GM12892 (cell line): ENCODE data around the gene ZNF652.

ENCODE experiments used
- DNase-seq: peaks from one replicate; pipeline ENCODE4 v3.0.0; 2011; ENCODE audit not compliant: insufficient read length
- FAIRE-seq: peaks from 2 replicates; lab custom pipeline; 2011; peaks lifted over from hg19 to GRCh38; lab: Jason Lieb, UNC
- POLR2A ChIP-seq: IDR thresholded peaks from 2 replicates; pipeline ENCODE4 v1.6.1; 2011; ENCODE audit warnings: low read depth, low read length, control low read depth
- POLR2AphosphoS5 ChIP-seq: IDR thresholded peaks from 2 replicates; pipeline ENCODE4 v1.6.1; 2011; ENCODE audit warnings: low read depth, low read length, control low read depth
- TAF1 ChIP-seq: IDR thresholded peaks from 2 replicates; pipeline ENCODE4 v1.6.1; 2011; ENCODE audit warnings: low read depth, mild to moderate bottlenecking, control low read depth, low read length, borderline replicate concordance

The ZNF652 gene

GRCh38 chr17:49364119-49364518, 2.1 kb upstream of the ZNF652 start:
- TF ChIP-seq POLR2AphosphoS5 (no peak), TAF1 (no peak), POLR2A (no peak)
- DNase-seq (no peak), FAIRE-seq (no peak)

GRCh38 chr17:49363251-49363650, 1.2 kb upstream of the ZNF652 start:
- DNase-seq, result no peak
- TF ChIP-seq POLR2A, result no peak
- TF ChIP-seq POLR2AphosphoS5, result no peak
- no peak for TF ChIP-seq TAF1
- no peak for FAIRE-seq

GRCh38 chr17:49362723-49363117, 670 bp upstream of the ZNF652 start:
- TF ChIP-seq POLR2A, result no peak
- TF ChIP-seq TAF1, result no peak
- TF ChIP-seq POLR2AphosphoS5, result no peak
- no peak for DNase-seq
- no peak for FAIRE-seq

- FAIRE-seq, result peak; percentile 81
- DNase-seq, result peak; percentile 52
- TF ChIP-seq TAF1, result no peak
- no peak for TF ChIP-seq POLR2A
- TF ChIP-seq POLR2AphosphoS5, result no peak
Observed at GRCh38 chr17:49361129-49361901, 735 bp downstream of the ZNF652 start.

- FAIRE-seq (no peak), DNase-seq (no peak)
- TF ChIP-seq TAF1, result no peak
Observed at GRCh38 chr17:49360796-49361128, 1.3 kb downstream of the ZNF652 start.

- FAIRE-seq, result no peak
- TF ChIP-seq POLR2AphosphoS5 (no peak), TAF1 (no peak), POLR2A (no peak)
- no peak for DNase-seq
Observed at GRCh38 chr17:49359990-49360795, 1.9 kb downstream of the ZNF652 start.

GRCh38 chr17:49358641-49359247, 3.3 kb downstream of the ZNF652 start:
- FAIRE-seq (peak; percentile 88), DNase-seq (no peak)
- TF ChIP-seq POLR2AphosphoS5, result no peak
- TF ChIP-seq POLR2A, result no peak
- TF ChIP-seq TAF1, result no peak

- FAIRE-seq (no peak), DNase-seq (no peak)
- TF ChIP-seq POLR2A (no peak), TAF1 (no peak), POLR2AphosphoS5 (no peak)
Observed at GRCh38 chr17:49357516-49357915, 4.5 kb downstream of the ZNF652 start.

GRCh38 chr17:49356320-49356719, 5.7 kb downstream of the ZNF652 start:
- DNase-seq (no peak), FAIRE-seq (no peak)
- TF ChIP-seq POLR2AphosphoS5 (no peak), TAF1 (no peak), POLR2A (no peak)

GRCh38 chr17:49353607-49354006, 8.4 kb downstream of the ZNF652 start:
- no peak for DNase-seq
- no peak for TF ChIP-seq POLR2A
- TF ChIP-seq POLR2AphosphoS5, result no peak
- TF ChIP-seq TAF1, result no peak
- FAIRE-seq, result no peak

- TF ChIP-seq TAF1 (no peak), POLR2AphosphoS5 (no peak), POLR2A (no peak)
Observed at GRCh38 chr17:49352587-49353154, 9.4 kb downstream of the ZNF652 start.

More at GRCh38 chr17:49352587-49353154, 9.4 kb downstream of the ZNF652 start:
- FAIRE-seq (no peak), DNase-seq (no peak)
